ENCODE data around the gene SRBD1.

Gene SRBD1

DNA sequence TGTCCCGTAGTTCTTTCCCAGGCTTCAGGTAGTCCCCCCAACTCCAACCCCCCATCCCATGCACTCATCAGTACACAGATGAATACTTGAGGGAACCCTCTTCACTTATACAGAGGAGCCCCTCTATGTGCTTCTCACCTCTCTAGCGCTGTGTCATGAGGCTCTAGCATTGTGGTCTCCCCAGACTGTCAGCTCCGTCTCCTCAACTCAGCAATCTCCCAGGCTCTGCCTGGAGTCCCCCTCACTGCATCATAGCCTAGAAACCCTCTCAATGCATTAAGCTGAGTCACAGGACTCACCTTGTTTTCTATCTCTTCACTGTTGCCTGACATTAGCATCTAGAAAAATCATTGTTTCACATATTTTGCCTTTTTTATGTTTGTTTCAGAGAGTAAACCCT lies 20.3 kb upstream of the SRBD1 start:
- DNase-seq, result no peak

- DNase-seq, result no peak
These were observed 18.9 kb upstream of the SRBD1 start for GRCh38 chr2:45629971-45630370.

DNA sequence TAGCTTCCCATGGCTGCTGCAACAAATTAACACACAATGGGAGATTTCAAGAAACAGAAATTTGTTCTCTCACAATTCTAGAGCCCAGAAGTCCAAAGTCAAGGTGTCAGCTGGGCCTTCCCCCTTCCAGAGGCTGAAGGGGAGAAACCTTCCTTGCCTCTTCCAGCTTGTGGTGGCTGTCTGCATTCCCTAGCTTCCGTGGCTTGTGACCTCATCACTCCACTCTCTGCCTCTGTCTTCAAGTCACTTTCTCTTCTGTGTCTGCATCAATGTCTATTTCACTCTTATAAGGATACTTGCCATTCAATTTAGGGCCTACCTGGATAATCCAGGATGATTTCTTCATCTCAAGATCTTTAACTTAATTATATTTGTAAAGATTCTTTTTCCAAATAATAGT lies 16.8 kb upstream of the SRBD1 start:
- DNase-seq, result no peak

GRCh38 chr2:45626387-45627221 lies 15.5 kb upstream of the SRBD1 start:
- DNase-seq, result peak; percentile 6 to 16

- no peak for DNase-seq
These were observed 14.8 kb upstream of the SRBD1 start for GRCh38 chr2:45625824-45626223.

GRCh38 chr2:45623098-45623497 lies 12.0 kb upstream of the SRBD1 start:
- DNase-seq, result no peak

GRCh38 chr2:45622336-45623075 lies 11.4 kb upstream of the SRBD1 start:
- DNase-seq, result no peak

DNA sequence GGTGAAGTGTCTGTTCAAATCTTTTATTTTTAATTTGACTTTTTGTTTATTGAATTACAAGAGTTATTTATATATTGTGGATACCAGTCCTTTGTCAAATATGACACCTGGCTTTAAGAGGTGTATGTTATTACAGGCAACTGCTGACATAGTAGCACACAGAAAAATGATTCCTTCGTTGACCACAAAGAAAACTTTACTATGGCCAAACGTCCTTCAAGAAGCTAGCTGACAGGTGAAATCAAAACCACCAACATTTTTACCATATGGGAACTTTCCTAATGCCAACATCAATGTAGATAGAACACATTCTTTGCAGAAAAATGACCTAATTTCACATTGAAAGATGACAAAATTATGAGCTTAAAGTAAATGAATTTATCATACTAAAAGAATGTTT lies 6.4 kb upstream of the SRBD1 start:
- DNase-seq, result no peak

GRCh38 chr2:45616658-45617411 lies 5.8 kb upstream of the SRBD1 start:
- no peak for DNase-seq

GRCh38 chr2:45614871-45615415 lies 3.9 kb upstream of the SRBD1 start:
- DNase-seq, result no peak

DNA sequence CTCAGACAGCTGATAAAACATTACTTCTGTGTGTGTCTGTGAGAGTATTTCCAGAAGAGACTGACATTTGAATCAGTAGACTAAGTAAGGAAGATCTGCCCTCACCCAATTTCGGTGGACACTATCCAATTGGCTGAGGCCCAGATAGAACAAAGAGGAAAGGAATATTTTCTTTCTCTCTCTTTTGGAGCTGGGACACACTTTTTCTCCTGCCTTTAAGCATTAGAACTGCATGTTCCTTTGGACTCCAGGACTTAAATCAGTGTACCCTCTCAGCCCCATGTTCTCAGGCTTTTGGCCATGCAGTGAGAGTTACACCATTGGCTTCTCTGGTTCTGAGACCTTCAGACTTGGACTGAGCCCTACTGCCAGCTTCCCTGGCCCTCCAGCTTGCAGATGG lies 3.3 kb upstream of the SRBD1 start:
- no peak for DNase-seq

DNA sequence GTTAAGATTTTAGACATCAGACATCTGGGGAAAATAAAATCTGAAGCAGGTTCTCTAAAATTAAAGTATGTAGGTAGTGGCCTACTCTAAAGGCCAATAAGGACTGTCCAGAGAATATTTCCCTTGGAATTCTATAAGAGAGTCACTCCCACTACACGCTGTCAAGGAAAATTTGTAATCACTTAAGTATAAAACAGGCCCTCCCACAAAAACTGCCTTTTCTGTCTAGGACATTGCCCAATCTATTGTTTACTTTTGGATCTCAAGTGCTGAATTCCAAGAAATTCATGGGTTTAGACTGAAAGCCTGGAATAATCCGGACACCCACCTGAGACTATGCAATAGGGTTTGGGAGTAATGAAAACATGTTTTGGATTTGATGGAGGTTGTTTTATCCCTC lies 1.7 kb upstream of the SRBD1 start:
- no peak for DNase-seq

DNA sequence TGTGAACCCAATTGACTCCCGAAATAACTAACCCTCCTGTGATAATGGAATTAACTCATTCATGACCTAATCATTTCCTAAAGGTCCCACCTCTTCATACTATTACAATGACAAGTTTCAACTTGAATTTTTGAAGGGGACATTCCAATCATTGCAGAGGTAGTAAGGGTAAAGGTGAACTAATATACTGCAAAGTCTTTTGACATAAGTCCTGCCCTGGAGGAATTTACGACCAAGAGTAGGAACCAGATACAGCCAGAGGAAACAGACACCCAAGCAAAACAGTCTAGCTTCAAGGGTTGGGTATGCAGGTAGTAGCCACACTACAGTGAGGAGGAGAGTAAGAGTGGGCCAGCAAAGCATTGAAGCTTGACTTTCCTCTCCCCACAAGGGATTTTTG lies 1.2 kb upstream of the SRBD1 start:
- no peak for DNase-seq

DNA sequence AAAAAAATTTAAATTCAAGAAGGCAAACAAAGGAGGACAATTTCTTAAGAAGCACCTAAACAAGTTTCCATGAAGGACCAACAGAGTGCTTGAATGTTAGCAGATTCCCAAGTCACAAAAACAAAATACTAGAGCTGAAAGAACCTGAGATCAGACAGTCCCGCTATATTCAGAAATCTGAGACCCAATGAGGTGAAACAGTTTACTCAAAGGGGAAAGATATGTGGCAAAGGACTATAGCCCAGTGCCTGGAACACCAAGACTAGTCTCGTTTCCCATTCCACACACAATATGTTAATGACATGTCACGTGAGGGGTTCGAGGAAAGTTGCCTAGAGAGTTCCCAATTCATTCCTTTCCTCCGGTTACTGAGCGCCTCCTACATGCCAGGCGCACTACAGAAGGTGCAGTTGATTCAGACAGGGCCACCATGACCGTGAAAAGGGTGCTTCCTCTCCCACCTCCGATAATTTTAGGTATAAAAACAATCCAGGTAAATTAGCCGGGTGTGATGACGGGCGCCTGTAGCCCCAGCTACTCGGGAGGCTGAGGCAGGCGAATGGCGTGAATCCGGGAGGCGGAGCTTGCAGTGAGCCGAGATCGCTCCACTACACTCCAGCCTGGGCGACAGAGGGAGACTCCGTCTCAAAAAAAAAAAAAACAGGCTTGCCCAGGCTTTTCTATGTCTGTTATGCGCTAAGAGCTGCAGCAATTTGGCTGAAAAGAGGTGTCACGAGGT lies 617 bp downstream of the SRBD1 start:
- peak; percentile 61 to 70 for DNase-seq

DNA sequence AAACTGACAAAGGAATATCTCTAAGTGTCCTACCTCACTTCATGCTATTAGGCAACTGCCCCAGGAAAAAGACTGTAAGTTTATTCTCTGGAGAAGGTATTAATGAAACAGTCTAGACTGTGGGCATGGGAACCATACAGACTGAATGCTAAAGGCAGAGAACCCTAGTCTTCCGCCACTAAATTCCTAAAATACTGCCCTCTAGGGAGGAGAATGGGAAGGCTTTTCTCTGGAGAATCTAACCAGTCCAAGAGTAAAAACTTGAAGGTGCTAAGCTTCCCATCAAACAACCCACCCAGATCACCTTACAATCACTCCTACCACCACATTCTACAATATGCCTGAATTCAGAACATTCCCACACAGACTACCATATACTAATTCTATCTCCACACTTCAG lies 3.4 kb downstream of the SRBD1 start:
- DNase-seq, result peak in 1 of 2 experiments; percentile 16

- DNase-seq, result no peak
These were observed 4.3 kb downstream of the SRBD1 start for GRCh38 chr2:45606796-45607195.

DNA sequence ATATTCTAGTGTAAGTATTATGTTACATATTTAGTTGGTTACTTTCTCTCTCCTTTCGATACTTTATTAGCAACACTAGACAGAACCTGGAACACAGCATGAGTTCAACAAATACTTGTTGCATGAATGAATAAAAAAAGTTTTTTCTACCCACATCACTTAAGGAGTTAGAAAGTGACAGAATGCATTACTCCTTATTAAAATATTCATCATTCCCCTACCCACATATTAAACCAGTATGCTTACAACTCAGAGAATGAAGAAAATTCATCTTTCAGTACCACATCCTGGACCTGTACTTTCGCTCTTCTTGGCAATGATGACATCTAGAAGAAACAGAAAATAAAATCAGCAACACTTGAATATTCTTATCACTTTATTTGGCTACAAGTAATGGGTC lies 6.0 kb downstream of the SRBD1 start:
- DNase-seq, result no peak

- no peak for DNase-seq
These were observed 8.4 kb downstream of the SRBD1 start for GRCh38 chr2:45602624-45603023.

GRCh38 chr2:45598545-45598944 lies 12.5 kb downstream of the SRBD1 start:
- no peak for DNase-seq

DNA sequence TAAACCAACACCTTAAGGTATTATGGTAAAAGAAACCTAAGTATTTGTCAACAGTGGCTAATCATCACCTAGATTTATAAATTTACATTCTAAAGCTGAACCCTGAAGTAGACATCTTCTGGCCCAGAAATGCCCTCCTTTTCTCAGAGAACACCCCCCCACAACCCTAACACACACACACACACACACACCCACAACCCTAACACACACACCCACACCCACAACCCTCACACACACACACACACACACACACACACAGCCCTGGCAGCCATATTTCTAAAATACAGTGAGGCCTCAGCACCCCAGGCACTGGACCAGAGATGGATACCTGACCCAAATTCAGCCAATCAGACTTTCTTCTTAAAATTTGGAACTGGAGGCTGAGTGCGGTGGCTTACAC lies 14.3 kb downstream of the SRBD1 start:
- DNase-seq, result no peak

GRCh38 chr2:45595721-45596435 lies 15.2 kb downstream of the SRBD1 start:
- no peak for DNase-seq

GRCh38 chr2:45591073-45591472 lies 20.0 kb downstream of the SRBD1 start:
- no peak for DNase-seq

Data from SHP77 (cell line).